Measurements from ENCODE around the gene DCHS2.
"Not testable (repeated sequence)": the region's sequence is repeated elsewhere in the genome, so short reads cannot be mapped to it uniquely, and the experiment has no call there.

The DCHS2 gene

GRCh38 chr4:154218051-154218450, 273.5 kb downstream of the DCHS2 start:
- H3K56ac ChIP-seq (ENCODE audit: low read length) = no peak overlapping the region
- H3K4ac ChIP-seq (ENCODE audit: low read depth, low read length) = no peak overlapping the region
- H3K79me2 ChIP-seq (ENCODE audit: control insufficient read depth, insufficient read depth, low read length) = no peaks in the 10 kb centered on the region
- H3K4me1 ChIP-seq (ENCODE audit: control insufficient read depth, low read depth, low read length) = no peaks in the 10 kb centered on the region
- DNase-seq = no peak
- H3K36me3 ChIP-seq (ENCODE audit: control insufficient read depth, insufficient read depth, low read length) = no peaks in the 10 kb centered on the region
- no peak overlapping the region for H3K4me2 ChIP-seq (ENCODE audit: low read length)
- H4K5ac ChIP-seq (ENCODE audit: low read length) = no peak overlapping the region
- H2BK15ac ChIP-seq (replicated peaks; ENCODE audit: low read depth) = no peak overlapping the region
- H3K79me1 ChIP-seq (ENCODE audit: low read length) = no peaks in the 10 kb centered on the region
- no peak overlapping the region for H4K8ac ChIP-seq (ENCODE audit: low read depth, low read length)
- no peak overlapping the region for H2AK5ac ChIP-seq (ENCODE audit: low read length)
- no peaks in the 10 kb centered on the region for H3K27me3 ChIP-seq (ENCODE audit: insufficient read depth, low read length, poor library complexity)
- no peak overlapping the region for H3K9ac ChIP-seq (ENCODE audit: low read length)
- no peak overlapping the region for H2BK5ac ChIP-seq (ENCODE audit: low read length)
- H3K18ac ChIP-seq (ENCODE audit: low read length) = no peak overlapping the region
- no peak overlapping the region for H3K27ac ChIP-seq (ENCODE audit: low read depth, low read length)
- H3K4me3 ChIP-seq (ENCODE audit: low read length) = no peak overlapping the region
- H2BK120ac ChIP-seq (ENCODE audit: low read depth, low read length) = no peak overlapping the region
- H3K23ac ChIP-seq (ENCODE audit: low read length) = no peak overlapping the region

DNA sequence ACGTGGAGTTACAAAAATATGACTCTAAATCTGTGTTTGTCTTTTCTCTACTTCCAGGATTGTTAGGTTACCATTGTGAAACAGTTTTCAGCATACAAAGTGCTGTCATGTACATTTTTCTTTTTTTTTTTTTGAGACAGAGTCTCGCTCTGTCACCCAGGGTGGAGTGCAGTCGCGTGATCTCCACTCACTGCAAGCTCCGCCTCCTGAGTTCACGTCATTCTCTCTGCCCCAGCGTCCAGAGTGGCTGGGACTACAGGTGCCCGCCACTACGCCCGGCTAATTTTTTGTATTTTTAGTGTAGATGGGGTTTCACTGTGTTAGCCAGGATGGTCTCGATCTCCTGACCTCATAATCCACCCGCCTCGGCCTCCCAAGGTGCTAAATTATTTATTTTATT, 274.2 kb downstream of the DCHS2 start:
- not testable (repeated sequence) for H3K79me2 ChIP-seq (ENCODE audit: control insufficient read depth, insufficient read depth, low read length); H3K79me1 ChIP-seq (ENCODE audit: low read length); H4K8ac ChIP-seq (ENCODE audit: low read depth, low read length); H3K4me1 ChIP-seq (ENCODE audit: control insufficient read depth, low read depth, low read length); H3K27ac ChIP-seq (ENCODE audit: low read depth, low read length); H4K5ac ChIP-seq (ENCODE audit: low read length); H3K18ac ChIP-seq (ENCODE audit: low read length); H3K4me3 ChIP-seq (ENCODE audit: low read length); H3K23ac ChIP-seq (ENCODE audit: low read length); H2BK5ac ChIP-seq (ENCODE audit: low read length); DNase-seq; H2BK120ac ChIP-seq (ENCODE audit: low read depth, low read length); H3K56ac ChIP-seq (ENCODE audit: low read length); H3K27me3 ChIP-seq (ENCODE audit: insufficient read depth, low read length, poor library complexity); H3K4me2 ChIP-seq (ENCODE audit: low read length); H2BK15ac ChIP-seq (replicated peaks; ENCODE audit: low read depth); H3K36me3 ChIP-seq (ENCODE audit: control insufficient read depth, insufficient read depth, low read length); H2AK5ac ChIP-seq (ENCODE audit: low read length); H3K4ac ChIP-seq (ENCODE audit: low read depth, low read length); H3K9ac ChIP-seq (ENCODE audit: low read length)
- no CpG with 5 or more reads among the region's 13 CpGs for WGBS (ENCODE audit: extremely low coverage, insufficient coverage, low lambda C conversion rate)

DNA sequence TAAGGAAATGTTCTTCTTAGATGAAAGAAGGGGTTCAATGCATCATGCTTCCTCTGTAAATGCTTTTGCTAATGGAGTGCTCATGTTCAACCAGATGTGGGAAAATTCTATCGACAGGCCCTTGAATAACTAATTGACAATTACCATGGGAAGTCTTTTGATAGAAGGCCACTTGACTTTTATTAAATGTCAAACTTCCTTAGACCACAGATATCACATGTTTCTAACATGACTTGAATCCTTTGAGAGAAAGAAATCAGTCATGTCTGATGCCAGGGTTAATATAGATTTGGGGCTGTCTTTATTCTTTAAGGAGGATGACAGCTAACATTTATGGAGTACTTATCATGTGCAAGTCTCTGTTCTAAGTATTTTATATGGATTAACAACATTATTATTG, 280.1 kb downstream of the DCHS2 start:
- no peak overlapping the region for H3K4me3 ChIP-seq (ENCODE audit: low read length)
- H4K5ac ChIP-seq (ENCODE audit: low read length) = no peak overlapping the region
- H3K79me1 ChIP-seq (ENCODE audit: low read length) = no peaks in the 10 kb centered on the region
- no peak for DNase-seq
- H2BK15ac ChIP-seq (replicated peaks; ENCODE audit: low read depth) = no peak overlapping the region
- H3K56ac ChIP-seq (ENCODE audit: low read length) = no peak overlapping the region
- no peak overlapping the region for H3K9ac ChIP-seq (ENCODE audit: low read length)
- no peak overlapping the region for H2AK5ac ChIP-seq (ENCODE audit: low read length)
- no peak overlapping the region for H3K4ac ChIP-seq (ENCODE audit: low read depth, low read length)
- H3K4me2 ChIP-seq (ENCODE audit: low read length) = no peak overlapping the region
- no peaks in the 10 kb centered on the region for H3K36me3 ChIP-seq (ENCODE audit: control insufficient read depth, insufficient read depth, low read length)
- H4K8ac ChIP-seq (ENCODE audit: low read depth, low read length) = no peak overlapping the region
- no peaks in the 10 kb centered on the region for H3K4me1 ChIP-seq (ENCODE audit: control insufficient read depth, low read depth, low read length)
- no peak overlapping the region for H3K23ac ChIP-seq (ENCODE audit: low read length)
- no peaks in the 10 kb centered on the region for H3K79me2 ChIP-seq (ENCODE audit: control insufficient read depth, insufficient read depth, low read length)
- H2BK5ac ChIP-seq (ENCODE audit: low read length) = no peak overlapping the region
- no CpG with 5 or more reads among the region's 1 CpG for WGBS (ENCODE audit: extremely low coverage, insufficient coverage, low lambda C conversion rate)
- H3K27ac ChIP-seq (ENCODE audit: low read depth, low read length) = no peak overlapping the region
- H3K18ac ChIP-seq (ENCODE audit: low read length) = no peak overlapping the region
- no peaks in the 10 kb centered on the region for H3K27me3 ChIP-seq (ENCODE audit: insufficient read depth, low read length, poor library complexity)
- no peak overlapping the region for H2BK120ac ChIP-seq (ENCODE audit: low read depth, low read length)

DNA sequence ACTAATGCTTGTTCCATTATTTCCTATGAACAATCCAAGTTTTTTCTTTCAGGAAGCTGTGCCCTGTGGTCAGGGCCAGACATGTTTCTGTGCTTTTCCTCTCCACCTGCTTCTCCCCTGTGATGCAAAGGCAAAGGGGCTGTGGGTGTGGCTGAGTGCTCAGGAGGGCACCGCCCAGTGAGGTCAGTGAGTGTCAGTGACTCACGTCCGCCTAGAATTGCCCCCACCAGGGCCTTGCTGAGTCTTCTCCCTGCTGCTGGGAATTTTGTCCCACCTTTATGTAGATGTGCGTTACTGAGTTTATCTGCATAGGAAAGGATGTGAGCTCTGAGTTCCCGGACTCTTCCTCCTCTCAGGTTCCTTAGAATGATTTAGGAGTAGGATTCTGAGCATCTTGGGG, 283.2 kb downstream of the DCHS2 start:
- DNase-seq = peak; percentile 71
- Histone ChIP-seq H3K9ac (ENCODE audit: low read length) (no peak overlapping the region), H4K8ac (ENCODE audit: low read depth, low read length) (no peak overlapping the region), H3K79me1 (ENCODE audit: low read length) (no peaks in the 10 kb centered on the region), H3K79me2 (ENCODE audit: control insufficient read depth, insufficient read depth, low read length) (no peaks in the 10 kb centered on the region), H2BK5ac (ENCODE audit: low read length) (no peak overlapping the region), H4K5ac (ENCODE audit: low read length) (no peak overlapping the region), H3K27ac (ENCODE audit: low read depth, low read length) (no peak overlapping the region), H3K4me1 (ENCODE audit: control insufficient read depth, low read depth, low read length) (no peaks in the 10 kb centered on the region), H3K4me2 (ENCODE audit: low read length) (no peak overlapping the region), H2BK120ac (ENCODE audit: low read depth, low read length) (no peak overlapping the region), H3K18ac (ENCODE audit: low read length) (no peak overlapping the region), H3K4me3 (ENCODE audit: low read length) (no peak overlapping the region), H3K36me3 (ENCODE audit: control insufficient read depth, insufficient read depth, low read length) (no peaks in the 10 kb centered on the region), H3K27me3 (ENCODE audit: insufficient read depth, low read length, poor library complexity) (no peaks in the 10 kb centered on the region), H3K56ac (ENCODE audit: low read length) (no peak overlapping the region), H3K23ac (ENCODE audit: low read length) (no peak overlapping the region), H2BK15ac (replicated peaks; ENCODE audit: low read depth) (no peak overlapping the region), H3K4ac (ENCODE audit: low read depth, low read length) (no peak overlapping the region), H2AK5ac (ENCODE audit: low read length) (no peak overlapping the region)
- no CpG with 5 or more reads among the region's 5 CpGs for WGBS (ENCODE audit: extremely low coverage, insufficient coverage, low lambda C conversion rate)

- Histone ChIP-seq H3K9ac (ENCODE audit: low read length) (no peak overlapping the region), H3K27ac (ENCODE audit: low read depth, low read length) (no peak overlapping the region), H2AK5ac (ENCODE audit: low read length) (no peak overlapping the region), H3K4me2 (ENCODE audit: low read length) (no peak overlapping the region), H3K4me3 (ENCODE audit: low read length) (no peak overlapping the region), H3K27me3 (ENCODE audit: insufficient read depth, low read length, poor library complexity) (no peaks in the 10 kb centered on the region), H4K8ac (ENCODE audit: low read depth, low read length) (no peak overlapping the region), H3K79me1 (ENCODE audit: low read length) (no peaks in the 10 kb centered on the region), H3K36me3 (ENCODE audit: control insufficient read depth, insufficient read depth, low read length) (no peaks in the 10 kb centered on the region), H3K18ac (ENCODE audit: low read length) (no peak overlapping the region), H3K79me2 (ENCODE audit: control insufficient read depth, insufficient read depth, low read length) (no peaks in the 10 kb centered on the region), H2BK120ac (ENCODE audit: low read depth, low read length) (no peak overlapping the region), H4K5ac (ENCODE audit: low read length) (no peak overlapping the region), H3K4ac (ENCODE audit: low read depth, low read length) (no peak overlapping the region), H2BK15ac (replicated peaks; ENCODE audit: low read depth) (no peak overlapping the region), H3K4me1 (ENCODE audit: control insufficient read depth, low read depth, low read length) (no peaks in the 10 kb centered on the region), H3K23ac (ENCODE audit: low read length) (no peak overlapping the region), H2BK5ac (ENCODE audit: low read length) (no peak overlapping the region), H3K56ac (ENCODE audit: low read length) (no peak overlapping the region)
- no peak for DNase-seq
- WGBS (ENCODE audit: extremely low coverage, insufficient coverage, low lambda C conversion rate) = no CpG with 5 or more reads among the region's 3 CpGs
These were observed 286.1 kb downstream of the DCHS2 start for GRCh38 chr4:154205471-154205870.

- Histone ChIP-seq H4K8ac (ENCODE audit: low read depth, low read length) (no peak overlapping the region), H2BK15ac (replicated peaks; ENCODE audit: low read depth) (no peak overlapping the region), H2BK120ac (ENCODE audit: low read depth, low read length) (no peak overlapping the region), H3K23ac (ENCODE audit: low read length) (no peak overlapping the region), H3K4ac (ENCODE audit: low read depth, low read length) (no peak overlapping the region), H3K79me2 (ENCODE audit: control insufficient read depth, insufficient read depth, low read length) (no peaks in the 10 kb centered on the region), H3K4me3 (ENCODE audit: low read length) (no peak overlapping the region), H3K4me1 (ENCODE audit: control insufficient read depth, low read depth, low read length) (no peaks in the 10 kb centered on the region), H4K5ac (ENCODE audit: low read length) (no peak overlapping the region), H3K9ac (ENCODE audit: low read length) (no peak overlapping the region), H3K36me3 (ENCODE audit: control insufficient read depth, insufficient read depth, low read length) (no peaks in the 10 kb centered on the region), H2BK5ac (ENCODE audit: low read length) (no peak overlapping the region), H3K18ac (ENCODE audit: low read length) (no peak overlapping the region), H3K56ac (ENCODE audit: low read length) (no peak overlapping the region), H3K4me2 (ENCODE audit: low read length) (no peak overlapping the region), H3K79me1 (ENCODE audit: low read length) (no peaks in the 10 kb centered on the region), H3K27ac (ENCODE audit: low read depth, low read length) (no peak overlapping the region), H2AK5ac (ENCODE audit: low read length) (no peak overlapping the region), H3K27me3 (ENCODE audit: insufficient read depth, low read length, poor library complexity) (no peaks in the 10 kb centered on the region)
- no peak for DNase-seq
These were observed 296.9 kb downstream of the DCHS2 start for GRCh38 chr4:154194649-154195048.

All from mesendoderm (in vitro differentiated cells).